Fibroblast of lung (primary cell): ENCODE measurements around the gene ANO4. TPM values are rescaled to one million over a fixed set of nuclear protein-coding genes. Genes with fewer than 3 reads are reported as not detected.
A peak's percentile ranks its signal among the peaks of the same experiment; 100 is the strongest.

Experiments used
- DNase-seq, 2 donors: peaks; one replicate each; pipeline versions ENCODE4 v3.0.0 to v3.0.0-alpha.2; 2010; ENCODE audit warnings: low read depth in 2 of 2
- H2AFZ ChIP-seq: 2 replicates; pipeline ENCODE4 v1.5.1; 2012; ENCODE audit warnings: low read length, control low read depth, inconsistent platforms
- H3K27ac ChIP-seq: 2 replicates; pipeline ENCODE4 v1.5.1; 2011; ENCODE audit warnings: low read length, control low read depth; ENCODE audit not compliant: insufficient read depth
- H3K27me3 ChIP-seq: 2 replicates; pipeline ENCODE4 v1.5.1; 2011; ENCODE audit warnings: mild to moderate bottlenecking, low read length; ENCODE audit not compliant: control insufficient read depth, insufficient read depth
- H3K36me3 ChIP-seq: 2 replicates; pipeline ENCODE4 v1.5.1; 2011; ENCODE audit warnings: low read length; ENCODE audit not compliant: control insufficient read depth, insufficient read depth
- H3K4me1 ChIP-seq: 2 replicates; pipeline ENCODE4 v1.5.1; 2011; ENCODE audit warnings: low read length; ENCODE audit not compliant: control insufficient read depth, insufficient read depth; ENCODE audit errors: extremely low read depth
- H3K4me2 ChIP-seq: 2 replicates; pipeline ENCODE4 v1.5.1; 2011; ENCODE audit warnings: low read length, control low read depth; ENCODE audit not compliant: insufficient read depth; ENCODE audit errors: extremely low read depth
- H3K4me3 ChIP-seq, 4 experiments: fragments of 200-600 bp in 1 of 4; sonication (generic) in 1 of 4; replicated peaks in 1 of 4; 2 replicates each; pipeline ENCODE4 v1.5.1; 2011 to 2016; ENCODE audit warnings: low read length in 4 of 4, low read depth in 3 of 4, mild to moderate bottlenecking in 3 of 4, control low read depth in 2 of 4, inconsistent platforms in 1 of 4, mixed read lengths in 1 of 4; ENCODE audit not compliant: insufficient read depth in 1 of 4; ENCODE audit errors: control extremely low read depth in 1 of 4
- H3K79me2 ChIP-seq: 2 replicates; pipeline ENCODE4 v1.5.1; 2012; ENCODE audit warnings: mild to moderate bottlenecking, low read length, inconsistent platforms; ENCODE audit not compliant: control insufficient read depth, insufficient read depth
- H3K9ac ChIP-seq: 2 replicates; pipeline ENCODE4 v1.5.1; 2011; ENCODE audit warnings: mild to moderate bottlenecking, low read length, control low read depth; ENCODE audit not compliant: insufficient read depth
- H3K9me3 ChIP-seq: 2 replicates; pipeline ENCODE4 v1.5.1; 2012; ENCODE audit warnings: low read depth, low read length; ENCODE audit not compliant: control insufficient read depth, insufficient read depth
- H4K20me1 ChIP-seq: 2 replicates; pipeline ENCODE4 v1.5.1; 2011; ENCODE audit warnings: low read length; ENCODE audit not compliant: control insufficient read depth, insufficient read depth; ENCODE audit errors: extremely low read depth
- CTCF ChIP-seq, 2 donors: IDR thresholded peaks in 1 of 2; conservative IDR thresholded peaks in 1 of 2; 1 replicate in 1 of 2; 2 replicates in 1 of 2; pipeline ENCODE4 v1.5.1; 2011 to 2012; ENCODE audit warnings: low read length in 2 of 2, control low read depth in 1 of 2, inconsistent platforms in 1 of 2, low read depth in 1 of 2, mild to moderate bottlenecking in 1 of 2
- EZH2 ChIP-seq: IDR thresholded peaks from 2 replicates; pipeline ENCODE4 v1.5.1; 2012; ENCODE audit warnings: low read length, control low read depth, mild to moderate bottlenecking; ENCODE audit errors: missing control alignments
- polyA plus RNA-seq, 2 donors: library from polyadenylated mRNA; depleted of rRNA in 1 of 2; stranded (reverse) in 1 of 2; unstranded in 1 of 2; fragments of >200 nt; gene quantifications; 2 replicates each; pipeline ENCODE4 v1.2.1, GENCODE V29; 2011 to 2012; ENCODE audit warnings: missing spikeins in 1 of 2
- total RNA-seq: library from RNA; depleted of rRNA; stranded (reverse); fragments of >200 nt; gene quantifications from 2 replicates; pipeline ENCODE4 v1.2.1, GENCODE V29; 2014

ANO4 gene
- total and polyA plus RNA-seq, 2 donors (not counting 1 experiment from before 2014, with no cell fraction given), result 11.7 to 42.3 TPM

- no peak overlapping the region for H2AFZ ChIP-seq
- no peak overlapping the region for H3K27ac ChIP-seq
Measured at GRCh38 chr12:101064721-101065120, 270.1 kb downstream of the ANO4 start.

GRCh38 chr12:101066489-101066888, 271.9 kb downstream of the ANO4 start:
- H3K4me3 ChIP-seq, result no peak overlapping the region
- no peaks in the 10 kb centered on the region for H3K4me1 ChIP-seq
- no peak overlapping the region for H3K27ac ChIP-seq
- no peaks in the 10 kb centered on the region for H3K9me3 ChIP-seq
- H3K4me2 ChIP-seq, result no peak overlapping the region
- TF ChIP-seq CTCF (conservative IDR thresholded peaks at IDR 0.05 in 1 of 2, IDR thresholded peaks at IDR 0.05 in 1 of 2; ENCODE audit: low read depth in 1 of 2, low read length in 2 of 2) (no peak), EZH2 (no peak)
- H3K36me3 ChIP-seq, result no peaks in the 10 kb centered on the region
- H3K27me3 ChIP-seq, result no peaks in the 10 kb centered on the region
- H4K20me1 ChIP-seq, result no peaks in the 10 kb centered on the region
- no peaks in the 10 kb centered on the region for H3K79me2 ChIP-seq
- no peak overlapping the region for H2AFZ ChIP-seq
- no peak for DNase-seq
- H3K9ac ChIP-seq, result no peak overlapping the region

More at GRCh38 chr12:101064721-101065120, 270.1 kb downstream of the ANO4 start:
- H3K9me3 ChIP-seq, result no peaks in the 10 kb centered on the region
- H3K79me2 ChIP-seq, result no peaks in the 10 kb centered on the region
- no peak for TF ChIP-seq EZH2
- TF ChIP-seq CTCF (conservative IDR thresholded peaks at IDR 0.05 in 1 of 2, IDR thresholded peaks at IDR 0.05 in 1 of 2; ENCODE audit: low read depth in 1 of 2, low read length in 2 of 2), result no peak
- no peaks in the 10 kb centered on the region for H3K27me3 ChIP-seq
- H3K4me1 ChIP-seq, result no peaks in the 10 kb centered on the region
- no peaks in the 10 kb centered on the region for H4K20me1 ChIP-seq
- no peak overlapping the region for H3K4me2 ChIP-seq
- no peak overlapping the region for H3K9ac ChIP-seq
- peak in 1 of 2 donors; percentile 10 for DNase-seq
- no peaks in the 10 kb centered on the region for H3K36me3 ChIP-seq
- H3K4me3 ChIP-seq, result no peak overlapping the region

- Histone ChIP-seq H3K27me3 (no peaks in the 10 kb centered on the region), H3K4me1 (no peaks in the 10 kb centered on the region), H3K4me3 (no peak overlapping the region), H4K20me1 (no peaks in the 10 kb centered on the region), H2AFZ (no peak overlapping the region), H3K27ac (no peak overlapping the region), H3K9me3 (no peaks in the 10 kb centered on the region), H3K36me3 (no peaks in the 10 kb centered on the region), H3K4me2 (no peak overlapping the region), H3K79me2 (no peaks in the 10 kb centered on the region), H3K9ac (no peak overlapping the region)
- no peak for DNase-seq
- TF ChIP-seq CTCF (conservative IDR thresholded peaks at IDR 0.05 in 1 of 2, IDR thresholded peaks at IDR 0.05 in 1 of 2; ENCODE audit: low read depth in 1 of 2, low read length in 2 of 2) (no peak), EZH2 (no peak)
Measured at GRCh38 chr12:101068402-101068801, 273.8 kb downstream of the ANO4 start.
